GM12873 (cell line): ENCODE measurements around the gene GOLT1B.

ENCODE experiments used
- CTCF ChIP-seq: IDR thresholded peaks from 2 replicates; pipeline ENCODE4 v1.5.1; 2012; ENCODE audit warnings: low read depth, mild to moderate bottlenecking, moderate library complexity, low read length, control low read depth; ENCODE audit not compliant: insufficient read depth; ENCODE audit errors: missing control alignments

The GOLT1B gene

GRCh38 chr12:21566907-21567394, 65.4 kb downstream of the GOLT1B start:
- TF ChIP-seq CTCF = no peak
